SK-N-MC (cell line): Measurements from ENCODE around the gene EZH1.

Experiments used
- EZH2 ChIP-seq: fragments of 200-600 bp; sonication (generic); IDR thresholded peaks from one replicate; pipeline ENCODE4 v1.6.1; 2017; ENCODE audit warnings: antibody characterized with exemption
- FOXP2 ChIP-seq: optimal IDR thresholded peaks from 2 replicates; pipeline ENCODE3; 2011; ENCODE audit warnings: mild to moderate bottlenecking, moderate library complexity; ENCODE audit not compliant: insufficient read depth; ENCODE audit errors: extremely low read length, control extremely low read depth
- POLR2AphosphoS5 ChIP-seq: IDR thresholded peaks from 2 replicates; pipeline ENCODE4 v1.6.1; 2012; ENCODE audit warnings: mild to moderate bottlenecking, low read depth, low read length, borderline replicate concordance

GRCh38 chr17:42670789-42671657 is 73.8 kb downstream of the EZH1 start:
- TF ChIP-seq POLR2AphosphoS5 (no peak), EZH2 (no peak), FOXP2 (no peak)
